Glutamatergic neuron (in vitro differentiated cells): ENCODE results near the gene ZMIZ1. TPM values are rescaled to one million over a fixed set of nuclear protein-coding genes. Genes with fewer than 3 reads are reported as not detected.

Source experiments
- DNase-seq: peaks from one replicate; pipeline ENCODE4 v3.0.0; 2022
- H3K27ac Mint-ChIP-seq: one replicate; pipeline ENCODE4 v1.8.0; 2020; ENCODE audit warnings: mild to moderate bottlenecking, mixed read lengths, inconsistent platforms; ENCODE audit not compliant: unreplicated experiment
- H3K27me3 Mint-ChIP-seq: one replicate; pipeline ENCODE4 v1.8.0; 2020; ENCODE audit warnings: mild to moderate bottlenecking, moderate library complexity, mixed read lengths, inconsistent platforms; ENCODE audit not compliant: unreplicated experiment
- H3K36me3 Mint-ChIP-seq: one replicate; pipeline ENCODE4 v1.8.0; 2020; ENCODE audit warnings: mild to moderate bottlenecking, mixed read lengths, inconsistent platforms; ENCODE audit not compliant: unreplicated experiment
- H3K4me1 Mint-ChIP-seq: one replicate; pipeline ENCODE4 v1.8.0; 2020; ENCODE audit warnings: mild to moderate bottlenecking, low read depth, mixed read lengths, inconsistent platforms; ENCODE audit not compliant: unreplicated experiment
- H3K4me3 Mint-ChIP-seq: one replicate; pipeline ENCODE4 v1.8.0; 2020; ENCODE audit warnings: mild to moderate bottlenecking, mixed read lengths, inconsistent platforms; ENCODE audit not compliant: unreplicated experiment
- H3K9me3 Mint-ChIP-seq: one replicate; pipeline ENCODE4 v1.8.0; 2020; ENCODE audit warnings: mild to moderate bottlenecking, moderate library complexity, mixed read lengths, inconsistent platforms; ENCODE audit not compliant: unreplicated experiment
- total RNA-seq: library from RNA; stranded (reverse); fragmentation: NEBNext Ultra II Directional; extraction: Animal tissue kit (Norgen Biotek cat#: 25700); gene quantifications from one replicate; pipeline ENCODE4 v1.2.1, GENCODE V29; 2021; ENCODE audit not compliant: unreplicated experiment
- TF ChIP-seq, protein P1 (sequence below): fragments of 200-600 bp; sonication (generic); IDR thresholded peaks from one replicate; pipeline ENCODE4 v1.5.0; 2021; ENCODE audit not compliant: partially characterized antibody, unreplicated experiment

The ZMIZ1 gene
- total RNA-seq, 1 donor from 2014 or later, result 230 TPM

GRCh38 chr10:79038841-79039201 lies 29.9 kb upstream of the ZMIZ1 start:
- peaks cover 20% of the 10 kb centered on the region for H3K4me1 Mint-ChIP-seq
- TF ChIP-seq, protein P1, sequence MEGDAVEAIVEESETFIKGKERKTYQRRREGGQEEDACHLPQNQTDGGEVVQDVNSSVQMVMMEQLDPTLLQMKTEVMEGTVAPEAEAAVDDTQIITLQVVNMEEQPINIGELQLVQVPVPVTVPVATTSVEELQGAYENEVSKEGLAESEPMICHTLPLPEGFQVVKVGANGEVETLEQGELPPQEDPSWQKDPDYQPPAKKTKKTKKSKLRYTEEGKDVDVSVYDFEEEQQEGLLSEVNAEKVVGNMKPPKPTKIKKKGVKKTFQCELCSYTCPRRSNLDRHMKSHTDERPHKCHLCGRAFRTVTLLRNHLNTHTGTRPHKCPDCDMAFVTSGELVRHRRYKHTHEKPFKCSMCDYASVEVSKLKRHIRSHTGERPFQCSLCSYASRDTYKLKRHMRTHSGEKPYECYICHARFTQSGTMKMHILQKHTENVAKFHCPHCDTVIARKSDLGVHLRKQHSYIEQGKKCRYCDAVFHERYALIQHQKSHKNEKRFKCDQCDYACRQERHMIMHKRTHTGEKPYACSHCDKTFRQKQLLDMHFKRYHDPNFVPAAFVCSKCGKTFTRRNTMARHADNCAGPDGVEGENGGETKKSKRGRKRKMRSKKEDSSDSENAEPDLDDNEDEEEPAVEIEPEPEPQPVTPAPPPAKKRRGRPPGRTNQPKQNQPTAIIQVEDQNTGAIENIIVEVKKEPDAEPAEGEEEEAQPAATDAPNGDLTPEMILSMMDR, result no peak
- peak overlapping the region; percentile 72 for H3K27ac Mint-ChIP-seq
- peaks cover 6% of the 10 kb centered on the region for H3K27me3 Mint-ChIP-seq
- no peaks in the 10 kb centered on the region for H3K36me3 Mint-ChIP-seq
- no peak overlapping the region for H3K4me3 Mint-ChIP-seq
- peaks cover 3% of the 10 kb centered on the region for H3K9me3 Mint-ChIP-seq
- peak; percentile 38 for DNase-seq

DNA sequence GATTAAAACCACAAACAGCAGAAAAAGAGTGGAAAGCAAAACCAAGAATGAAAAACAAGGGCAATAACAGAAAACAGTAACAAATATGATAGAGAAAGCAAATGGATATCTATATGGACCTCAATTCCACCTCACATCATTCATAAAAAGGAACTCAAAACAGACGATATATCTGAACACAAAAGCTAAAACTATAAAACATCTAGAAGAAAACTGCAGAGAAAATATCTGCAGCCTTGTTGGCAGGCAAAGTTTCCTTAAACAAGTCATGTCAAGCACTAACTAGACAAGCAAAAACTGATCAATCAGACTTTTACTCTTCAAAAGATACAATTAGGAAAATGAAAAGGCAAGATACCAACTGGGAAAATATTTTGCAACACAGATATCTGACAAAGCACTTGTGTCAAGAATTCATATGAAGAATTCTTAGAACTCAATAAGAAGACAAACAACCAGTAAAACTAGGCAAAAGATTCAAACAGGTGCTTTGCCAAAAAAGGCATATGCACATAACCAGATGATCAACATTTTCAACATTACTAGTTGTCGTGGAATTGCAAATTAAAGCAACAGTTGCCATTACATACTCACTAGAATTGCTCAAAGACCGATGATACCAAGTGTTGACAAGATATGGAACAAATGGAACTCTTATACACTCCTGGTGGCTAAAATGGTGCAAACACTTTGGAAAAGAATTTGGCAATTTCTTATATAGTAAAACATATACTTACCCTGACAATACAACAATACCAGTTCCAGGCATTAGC lies 25.9 kb upstream of the ZMIZ1 start:
- peaks cover 3% of the 10 kb centered on the region for H3K9me3 Mint-ChIP-seq
- H3K27ac Mint-ChIP-seq, result no peak overlapping the region
- H3K4me1 Mint-ChIP-seq, result peaks cover 25% of the 10 kb centered on the region
- TF ChIP-seq, protein P1, result no peak
- no peak for DNase-seq
- no peak overlapping the region for H3K4me3 Mint-ChIP-seq
- H3K36me3 Mint-ChIP-seq, result no peaks in the 10 kb centered on the region
- H3K27me3 Mint-ChIP-seq, result peaks cover 3% of the 10 kb centered on the region

DNA sequence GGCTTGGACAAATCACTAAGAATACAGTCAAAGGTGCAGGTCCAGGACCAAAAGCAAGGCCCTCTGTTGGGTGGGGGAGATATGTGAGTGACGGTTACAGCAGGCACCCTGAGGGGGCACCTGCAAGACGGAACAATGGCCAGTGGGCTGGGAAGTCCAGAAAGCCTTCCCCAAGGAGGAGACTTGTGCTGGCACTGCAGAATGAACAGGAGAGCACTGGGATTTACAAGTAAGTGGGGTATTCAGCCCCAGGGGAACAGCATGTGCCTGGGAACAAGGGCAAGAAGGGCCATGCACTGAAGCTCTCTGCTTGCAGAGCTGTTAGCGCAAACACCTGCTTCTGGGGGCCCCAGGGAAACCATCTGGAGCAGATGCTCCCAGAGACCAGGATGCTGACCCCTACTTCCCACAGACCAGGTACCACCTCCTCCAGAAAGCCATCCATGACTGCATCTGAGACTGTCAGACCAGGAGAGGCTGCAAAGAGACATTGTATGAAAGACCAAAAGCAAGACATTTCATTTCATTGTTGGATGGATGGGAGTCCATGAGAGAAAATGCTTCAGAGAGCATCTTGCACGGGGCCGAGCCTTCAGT lies 24.6 kb upstream of the ZMIZ1 start:
- TF ChIP-seq, protein P1, result no peak
- peak; percentile 19 for DNase-seq
- H3K4me1 Mint-ChIP-seq, result peaks cover 18% of the 10 kb centered on the region
- H3K4me3 Mint-ChIP-seq, result no peak overlapping the region
- no peaks in the 10 kb centered on the region for H3K27me3 Mint-ChIP-seq
- no peaks in the 10 kb centered on the region for H3K9me3 Mint-ChIP-seq
- no peak overlapping the region for H3K27ac Mint-ChIP-seq
- no peaks in the 10 kb centered on the region for H3K36me3 Mint-ChIP-seq

GRCh38 chr10:79044846-79045245 lies 23.9 kb upstream of the ZMIZ1 start:
- TF ChIP-seq, protein P1, result no peak
- no peaks in the 10 kb centered on the region for H3K9me3 Mint-ChIP-seq
- H3K4me3 Mint-ChIP-seq, result no peak overlapping the region

GRCh38 chr10:79045566-79046175 lies 23.1 kb upstream of the ZMIZ1 start:
- Mint-ChIP-seq H3K27me3 (no peaks in the 10 kb centered on the region), H3K4me3 (no peak overlapping the region), H3K9me3 (no peaks in the 10 kb centered on the region), H3K36me3 (no peaks in the 10 kb centered on the region), H3K4me1 (peaks cover 12% of the 10 kb centered on the region), H3K27ac (no peak overlapping the region)
- DNase-seq, result peak; percentile 7
- TF ChIP-seq, protein P1, result no peak

More at GRCh38 chr10:79044846-79045245, 23.9 kb upstream of the ZMIZ1 start:
- Mint-ChIP-seq H3K36me3 (no peaks in the 10 kb centered on the region), H3K4me1 (peaks cover 12% of the 10 kb centered on the region), H3K27me3 (no peaks in the 10 kb centered on the region), H3K27ac (no peak overlapping the region)
- DNase-seq, result peak; percentile 5
